ENCODE data around the gene OST4. TPM values are rescaled to one million over a fixed set of nuclear protein-coding genes. Genes with fewer than 3 reads are reported as not detected.
A peak's percentile ranks its signal among the peaks of the same experiment; 100 is the strongest.
"Not testable (repeated sequence)": the region's sequence is repeated elsewhere in the genome, so short reads cannot be mapped to it uniquely, and the experiment has no call there.

The OST4 gene
- total and polyA plus RNA-seq, 2 donors = 273 to 386 TPM

GRCh38 chr2:27078267-27079194 lies 7.1 kb upstream of the OST4 start, which contains the start of gene EMILIN1:
EMILIN1 (plus strand) TSS chr2:27078615; CDS start chr2:27079066, 451 bp downstream.
- Histone ChIP-seq H3K4me1 (ENCODE audit: insufficient read depth) (no peaks in the 10 kb centered on the region), H3K27ac (ENCODE audit: low read depth) (peak within 1 kb of the TSS; percentile 76), H3K36me3 (ENCODE audit: insufficient read depth) (no peaks in the 10 kb centered on the region), H3K4me3 (ENCODE audit: low read depth, low read length) (peak within 1 kb of the TSS; percentile 63)
- peak; percentile 85 for DNase-seq (ENCODE audit: extremely low spot score)
- 13% methylated on average over 41 of the region's 41 CpGs for WGBS

DNA sequence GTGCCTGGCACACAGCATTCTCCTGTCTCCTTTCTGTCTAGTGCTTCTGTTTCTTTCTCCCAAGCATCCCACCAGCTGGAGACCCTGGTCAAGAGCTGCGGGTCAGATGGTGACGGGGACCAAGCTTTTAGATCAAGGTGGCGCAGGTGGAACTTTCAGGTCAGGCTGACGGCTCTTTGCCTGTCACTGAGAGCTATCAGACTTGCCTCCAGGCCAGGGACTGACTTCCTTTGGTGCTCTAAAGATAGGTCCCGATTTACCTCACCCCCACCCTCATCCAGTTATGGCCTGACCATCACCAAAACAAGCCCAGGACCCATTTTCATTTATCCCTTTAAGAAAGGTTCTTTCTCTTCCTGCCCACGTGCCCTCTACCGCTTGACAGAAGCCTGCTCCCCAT lies 5.8 kb upstream of the OST4 start:
- no peak for DNase-seq (ENCODE audit: extremely low spot score)
- 62% methylated on average over 7 of the region's 7 CpGs for WGBS
- Histone ChIP-seq H3K4me1 (ENCODE audit: insufficient read depth) (no peaks in the 10 kb centered on the region), H3K36me3 (ENCODE audit: insufficient read depth) (no peaks in the 10 kb centered on the region), H3K4me3 (ENCODE audit: low read depth, low read length) (no peak overlapping the region), H3K27ac (ENCODE audit: low read depth) (no peak overlapping the region)

- DNase-seq (ENCODE audit: extremely low spot score) = no peak
- WGBS = 82% methylated on average over 4 of the region's 4 CpGs
- Histone ChIP-seq H3K4me1 (ENCODE audit: insufficient read depth) (no peaks in the 10 kb centered on the region), H3K27ac (ENCODE audit: low read depth) (no peak overlapping the region), H3K4me3 (ENCODE audit: low read depth, low read length) (no peak overlapping the region), H3K36me3 (ENCODE audit: insufficient read depth) (no peaks in the 10 kb centered on the region)
Observed at GRCh38 chr2:27076323-27076722, 4.9 kb upstream of the OST4 start.

- H3K27ac ChIP-seq (ENCODE audit: low read depth); H3K4me1 ChIP-seq (ENCODE audit: insufficient read depth): not testable (repeated sequence)
- 65% methylated on average over 6 of the region's 6 CpGs for WGBS
Observed at GRCh38 chr2:27075566-27075871, 4.1 kb upstream of the OST4 start.

GRCh38 chr2:27074738-27075565 lies 3.5 kb upstream of the OST4 start:
- Histone ChIP-seq H3K27ac (ENCODE audit: low read depth) (no peak overlapping the region), H3K36me3 (ENCODE audit: insufficient read depth) (no peaks in the 10 kb centered on the region), H3K4me3 (ENCODE audit: low read depth, low read length) (no peak overlapping the region), H3K4me1 (ENCODE audit: insufficient read depth) (no peaks in the 10 kb centered on the region)
- 36% methylated on average over 4 of the region's 4 CpGs for WGBS
- DNase-seq (ENCODE audit: extremely low spot score) = no peak

More at GRCh38 chr2:27075566-27075871, 4.1 kb upstream of the OST4 start:
- not testable (repeated sequence) for H3K4me3 ChIP-seq (ENCODE audit: low read depth, low read length); H3K36me3 ChIP-seq (ENCODE audit: insufficient read depth); DNase-seq (ENCODE audit: extremely low spot score)

DNA sequence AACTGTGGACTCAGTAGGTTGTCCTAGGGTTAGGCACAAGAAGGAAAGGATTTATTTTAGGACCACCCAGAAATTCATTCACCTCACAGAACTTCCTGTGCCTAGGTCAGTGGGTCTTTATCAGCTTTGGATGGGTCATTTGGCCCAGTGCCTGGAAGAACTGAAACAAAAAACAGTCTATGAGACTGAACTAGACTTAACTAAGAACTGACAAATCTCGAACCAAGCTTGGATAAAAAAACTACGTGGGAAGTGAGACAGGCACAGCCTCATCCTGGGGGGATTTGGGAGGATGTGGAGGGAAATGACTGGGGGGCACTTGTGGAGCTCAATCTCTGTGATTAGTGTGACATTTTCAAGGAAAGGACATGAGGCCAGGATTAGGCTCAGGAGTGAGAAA lies 2.3 kb upstream of the OST4 start:
- Histone ChIP-seq H3K4me3 (ENCODE audit: low read depth, low read length) (no peak overlapping the region), H3K36me3 (ENCODE audit: insufficient read depth) (no peaks in the 10 kb centered on the region), H3K4me1 (ENCODE audit: insufficient read depth) (no peaks in the 10 kb centered on the region), H3K27ac (ENCODE audit: low read depth) (peak overlapping the region; percentile 67)
- no peak for DNase-seq (ENCODE audit: extremely low spot score)
- 13% methylated on average over 2 of the region's 2 CpGs for whole genome bisulfite sequencing

DNA sequence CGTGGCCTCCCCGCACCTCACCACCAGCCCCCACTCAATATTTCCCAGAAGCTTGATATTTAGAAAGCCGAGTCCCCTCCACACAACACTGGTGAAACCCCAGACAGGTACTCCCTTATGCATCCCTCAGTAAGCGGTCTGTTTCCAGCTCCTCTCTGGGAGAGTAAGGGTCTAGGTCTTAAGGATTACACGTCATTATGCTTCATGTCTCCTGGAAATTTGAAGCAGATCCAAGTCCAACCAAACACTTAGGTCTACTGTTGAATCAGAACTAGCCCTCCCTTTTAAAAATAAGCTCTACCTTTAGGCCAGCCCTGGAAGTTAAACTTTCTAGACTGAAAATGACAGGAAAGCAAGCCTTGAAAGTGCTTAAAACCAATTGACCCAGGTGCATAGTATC lies 1.5 kb upstream of the OST4 start:
- H3K27ac ChIP-seq (ENCODE audit: low read depth) = peak overlapping the region; percentile 97
- DNase-seq (ENCODE audit: extremely low spot score) = no peak
- WGBS = 33% methylated on average over 5 of the region's 5 CpGs
- H3K4me3 ChIP-seq (ENCODE audit: low read depth, low read length) = no peak overlapping the region
- H3K4me1 ChIP-seq (ENCODE audit: insufficient read depth) = no peaks in the 10 kb centered on the region
- H3K36me3 ChIP-seq (ENCODE audit: insufficient read depth) = no peaks in the 10 kb centered on the region

DNA sequence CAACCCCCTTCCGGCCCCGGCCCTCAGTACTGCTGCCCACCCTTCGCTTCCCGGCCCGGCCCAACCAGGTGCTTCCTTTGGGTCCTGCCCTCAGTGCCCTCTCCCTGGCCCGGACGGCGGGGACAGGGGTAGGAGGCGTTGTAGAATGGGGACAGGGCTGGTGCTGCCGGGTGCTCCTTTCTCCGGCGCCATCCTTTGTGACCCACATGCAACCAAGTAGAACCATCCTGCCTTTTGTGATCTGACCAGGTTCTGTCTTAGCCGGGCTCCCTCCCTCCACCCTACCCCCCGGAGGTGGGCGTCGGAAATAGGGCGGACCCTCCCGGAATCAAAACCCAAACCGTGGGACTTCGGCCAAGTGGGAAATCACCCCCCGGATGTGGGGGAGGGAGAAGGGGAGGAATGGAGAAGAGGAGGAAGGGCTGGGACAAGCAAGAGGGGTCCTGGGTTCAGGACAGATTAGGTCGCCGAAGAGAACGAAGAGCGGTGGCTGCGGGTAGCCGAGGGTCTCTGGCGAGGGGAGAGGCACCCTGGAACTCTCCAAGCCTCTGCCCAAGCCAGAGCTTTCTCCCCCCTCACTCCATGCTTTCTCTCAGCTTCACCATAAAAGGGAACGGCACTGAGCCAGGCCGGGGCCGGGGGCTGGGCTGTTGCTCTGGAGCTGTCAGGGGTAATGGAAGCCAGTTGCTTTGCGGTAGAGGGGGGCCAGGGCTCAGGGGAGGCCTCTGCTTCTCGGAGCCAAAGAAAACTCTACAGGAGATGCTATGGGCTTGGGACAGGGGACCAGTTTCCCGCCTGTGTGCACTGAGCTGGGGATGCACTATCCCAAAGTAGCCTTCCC lies 756 bp upstream of the OST4 start:
- H3K27ac ChIP-seq (ENCODE audit: low read depth) = peak overlapping the region; percentile 97
- 2% methylated on average over 34 of the region's 34 CpGs for WGBS
- no peaks in the 10 kb centered on the region for H3K36me3 ChIP-seq (ENCODE audit: insufficient read depth)
- peak overlapping the region; percentile 76 for H3K4me3 ChIP-seq (ENCODE audit: low read depth, low read length)
- peak; percentile 85 for DNase-seq (ENCODE audit: extremely low spot score)
- no peaks in the 10 kb centered on the region for H3K4me1 ChIP-seq (ENCODE audit: insufficient read depth)

GRCh38 chr2:27070653-27071276 lies 689 bp downstream of the OST4 start:
- DNase-seq (ENCODE audit: extremely low spot score) = no peak
- peak overlapping the region; percentile 76 for H3K4me3 ChIP-seq (ENCODE audit: low read depth, low read length)
- 4% methylated on average over 11 of the region's 11 CpGs for WGBS
- H3K27ac ChIP-seq (ENCODE audit: low read depth) = peak overlapping the region; percentile 79
- no peaks in the 10 kb centered on the region for H3K36me3 ChIP-seq (ENCODE audit: insufficient read depth)
- no peaks in the 10 kb centered on the region for H3K4me1 ChIP-seq (ENCODE audit: insufficient read depth)

- Histone ChIP-seq H3K4me3 (ENCODE audit: low read depth, low read length) (peak overlapping the region; percentile 76), H3K4me1 (ENCODE audit: insufficient read depth) (no peaks in the 10 kb centered on the region), H3K36me3 (ENCODE audit: insufficient read depth) (no peaks in the 10 kb centered on the region), H3K27ac (ENCODE audit: low read depth) (no peak overlapping the region)
- WGBS = 78% methylated on average over 8 of the region's 8 CpGs
- no peak for DNase-seq (ENCODE audit: extremely low spot score)
Observed at GRCh38 chr2:27069961-27070618, 1.4 kb downstream of the OST4 start.

DNA sequence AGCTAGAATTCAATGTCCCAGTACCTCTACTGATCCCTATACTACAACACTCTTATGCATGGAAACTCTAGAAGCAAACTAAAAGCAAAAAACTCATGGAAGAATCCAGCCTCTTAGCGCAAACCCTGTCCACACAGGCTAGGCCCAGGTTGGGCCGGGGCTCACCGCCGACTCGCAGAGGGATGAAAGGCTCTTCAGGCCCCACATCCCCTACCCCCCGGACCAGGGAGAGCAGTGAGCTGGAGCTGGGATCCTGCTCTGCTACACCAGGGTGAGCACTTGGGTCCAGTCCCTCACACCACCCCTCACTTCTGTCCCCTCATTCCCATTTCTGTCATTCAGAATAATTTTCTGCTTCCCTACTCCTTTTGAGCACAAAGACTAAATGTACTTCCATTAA lies 2.0 kb downstream of the OST4 start:
- 92% methylated on average over 6 of the region's 6 CpGs for WGBS
- Histone ChIP-seq H3K27ac (ENCODE audit: low read depth) (no peak overlapping the region), H3K4me3 (ENCODE audit: low read depth, low read length) (no peak overlapping the region), H3K36me3 (ENCODE audit: insufficient read depth) (no peaks in the 10 kb centered on the region), H3K4me1 (ENCODE audit: insufficient read depth) (no peaks in the 10 kb centered on the region)
- no peak for DNase-seq (ENCODE audit: extremely low spot score)

GRCh38 chr2:27067385-27067784 lies 4.1 kb downstream of the OST4 start:
- WGBS = 88% methylated on average over 5 of the region's 5 CpGs
- DNase-seq (ENCODE audit: extremely low spot score) = no peak
- H3K36me3 ChIP-seq (ENCODE audit: insufficient read depth) = no peaks in the 10 kb centered on the region

More at GRCh38 chr2:27067385-27067784, 4.1 kb downstream of the OST4 start:
- H3K4me3 ChIP-seq (ENCODE audit: low read depth, low read length) = no peak overlapping the region
- H3K27ac ChIP-seq (ENCODE audit: low read depth) = no peak overlapping the region
- H3K4me1 ChIP-seq (ENCODE audit: insufficient read depth) = no peaks in the 10 kb centered on the region
